Prostate gland (tissue), 2 donors: Measurements from ENCODE around the gene RNU5B-1. TPM values are rescaled to one million over a fixed set of nuclear protein-coding genes. Genes with fewer than 3 reads are reported as not detected.

Experiments used
- DNase-seq: peaks from one replicate; pipeline ENCODE4 v3.0.0-alpha.2; 2019; ENCODE audit warnings: low spot score
- H3K27ac ChIP-seq, 2 donors: fragments of 200-600 bp; sonication (generic); 2 replicates each; pipeline ENCODE4 v1.5.1; 2017 to 2019
- H3K27me3 ChIP-seq: fragments of 200-600 bp; sonication (generic); replicated peaks from 2 replicates; pipeline ENCODE4 v1.5.1; 2019; ENCODE audit not compliant: insufficient read depth
- H3K36me3 ChIP-seq, 2 donors: fragments of 200-600 bp; sonication (generic); 1 replicate in 1 of 2; 2 replicates in 1 of 2; pipeline versions ENCODE4 v1.5.1 to v1.8.1; 2017 to 2019
- H3K4me1 ChIP-seq: fragments of 200-600 bp; sonication (generic); replicated peaks from 2 replicates; pipeline ENCODE4 v1.5.1; 2019
- H3K4me3 ChIP-seq, 2 donors: fragments of 200-600 bp; sonication (generic); 2 replicates each; pipeline ENCODE4 v1.5.1; 2017 to 2019
- H3K9me3 ChIP-seq: fragments of 200-600 bp; sonication (generic); 2 replicates; pipeline ENCODE4 v1.5.1; 2017
- POLR2A ChIP-seq: fragments of 450-650 bp; IDR thresholded peaks from one replicate; pipeline ENCODE4 v1.6.1; 2016; ENCODE audit warnings: antibody characterized with exemption, mild to moderate bottlenecking
- POLR2AphosphoS5 ChIP-seq: sonication (generic); formaldehyde crosslinking; IDR thresholded peaks from one replicate; pipeline ENCODE4 v1.6.1; 2017; ENCODE audit warnings: antibody characterized with exemption
- WGBS: methylation state at CpG from one replicate; pipeline ENCODE4 v1.1.5; 2018; 5-methylcytosine and 5-hydroxymethylcytosine counted together
- intact Hi-C: fragments of 100-400 bp; cut with DNase I; formaldehyde crosslinking; loops from one replicate; pipeline ENCODE4 v1.14.2; 2022
- total RNA-seq, 2 donors: library from RNA; depleted of rRNA; stranded (reverse); fragments of >200 nt; gene quantifications; one replicate each; pipeline ENCODE4 v1.1.0, GENCODE V29; 2016
- TF ChIP-seq, protein P1 (sequence below), 4 experiments: fragments of 200-600 bp in 2 of 4; fragments of 450-650 bp in 2 of 4; sonication (generic) in 2 of 4; IDR thresholded peaks; 1 replicate in 3 of 4; 2 replicates in 1 of 4; pipeline ENCODE4 v1.5.1; 2016 to 2019; ENCODE audit warnings: antibody characterized with exemption in 4 of 4, mild to moderate bottlenecking in 2 of 4, moderate library complexity in 2 of 4

The RNU5B-1 gene
- total RNA-seq, 2 donors from 2014 or later = not detected

DNA sequence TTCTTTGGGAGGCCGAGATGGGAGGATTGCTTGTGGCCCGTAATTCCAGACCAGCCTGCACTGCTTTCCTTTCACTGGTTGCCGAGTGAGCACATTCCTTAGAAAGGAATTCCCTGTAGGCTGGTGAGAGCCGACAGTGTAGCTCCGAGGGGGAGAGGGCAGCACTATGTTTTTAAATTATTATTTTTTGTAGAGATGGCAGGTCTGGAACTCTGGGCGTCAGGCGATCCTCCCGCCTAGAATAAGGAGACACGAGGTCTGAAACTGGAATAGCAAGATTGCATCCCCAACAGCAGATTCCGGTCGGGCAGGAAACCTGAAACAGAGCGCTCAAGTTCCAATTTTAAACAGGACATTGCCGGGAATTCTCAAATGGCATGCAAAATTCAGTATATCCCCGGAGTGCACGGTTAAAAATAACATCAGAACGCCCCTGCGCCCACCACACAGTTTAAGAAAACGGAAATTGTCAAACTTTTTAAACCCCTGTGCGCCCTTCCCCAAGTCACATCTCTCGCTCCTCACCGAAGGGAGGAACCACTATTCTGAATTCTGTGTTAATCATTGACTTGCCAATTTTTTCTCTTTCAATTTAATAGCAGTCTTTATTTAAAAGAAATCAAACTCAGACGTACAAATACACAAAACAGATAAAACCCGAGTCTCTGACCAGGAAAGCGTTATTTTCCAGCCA is 643 bp upstream of the RNU5B-1 start:
- H3K4me1 ChIP-seq = no peaks in the 10 kb centered on the region
- TF ChIP-seq, protein P1, sequence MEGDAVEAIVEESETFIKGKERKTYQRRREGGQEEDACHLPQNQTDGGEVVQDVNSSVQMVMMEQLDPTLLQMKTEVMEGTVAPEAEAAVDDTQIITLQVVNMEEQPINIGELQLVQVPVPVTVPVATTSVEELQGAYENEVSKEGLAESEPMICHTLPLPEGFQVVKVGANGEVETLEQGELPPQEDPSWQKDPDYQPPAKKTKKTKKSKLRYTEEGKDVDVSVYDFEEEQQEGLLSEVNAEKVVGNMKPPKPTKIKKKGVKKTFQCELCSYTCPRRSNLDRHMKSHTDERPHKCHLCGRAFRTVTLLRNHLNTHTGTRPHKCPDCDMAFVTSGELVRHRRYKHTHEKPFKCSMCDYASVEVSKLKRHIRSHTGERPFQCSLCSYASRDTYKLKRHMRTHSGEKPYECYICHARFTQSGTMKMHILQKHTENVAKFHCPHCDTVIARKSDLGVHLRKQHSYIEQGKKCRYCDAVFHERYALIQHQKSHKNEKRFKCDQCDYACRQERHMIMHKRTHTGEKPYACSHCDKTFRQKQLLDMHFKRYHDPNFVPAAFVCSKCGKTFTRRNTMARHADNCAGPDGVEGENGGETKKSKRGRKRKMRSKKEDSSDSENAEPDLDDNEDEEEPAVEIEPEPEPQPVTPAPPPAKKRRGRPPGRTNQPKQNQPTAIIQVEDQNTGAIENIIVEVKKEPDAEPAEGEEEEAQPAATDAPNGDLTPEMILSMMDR (IDR thresholded peaks at IDR 0.05) = no peak
- TF ChIP-seq POLR2A (no peak), POLR2AphosphoS5 (peak; percentile 65)
- DNase-seq = peak; percentile 78
- H3K27ac ChIP-seq = peak overlapping the region; percentile 84 to 87
- H3K27me3 ChIP-seq = no peaks in the 10 kb centered on the region
- no peaks in the 10 kb centered on the region for H3K9me3 ChIP-seq
- intact Hi-C loops = no loop called here
- no peaks in the 10 kb centered on the region for H3K36me3 ChIP-seq
- WGBS = 2% methylated on average over 24 of the region's 24 CpGs
- peak overlapping the region; percentile 40 to 45 for H3K4me3 ChIP-seq

DNA sequence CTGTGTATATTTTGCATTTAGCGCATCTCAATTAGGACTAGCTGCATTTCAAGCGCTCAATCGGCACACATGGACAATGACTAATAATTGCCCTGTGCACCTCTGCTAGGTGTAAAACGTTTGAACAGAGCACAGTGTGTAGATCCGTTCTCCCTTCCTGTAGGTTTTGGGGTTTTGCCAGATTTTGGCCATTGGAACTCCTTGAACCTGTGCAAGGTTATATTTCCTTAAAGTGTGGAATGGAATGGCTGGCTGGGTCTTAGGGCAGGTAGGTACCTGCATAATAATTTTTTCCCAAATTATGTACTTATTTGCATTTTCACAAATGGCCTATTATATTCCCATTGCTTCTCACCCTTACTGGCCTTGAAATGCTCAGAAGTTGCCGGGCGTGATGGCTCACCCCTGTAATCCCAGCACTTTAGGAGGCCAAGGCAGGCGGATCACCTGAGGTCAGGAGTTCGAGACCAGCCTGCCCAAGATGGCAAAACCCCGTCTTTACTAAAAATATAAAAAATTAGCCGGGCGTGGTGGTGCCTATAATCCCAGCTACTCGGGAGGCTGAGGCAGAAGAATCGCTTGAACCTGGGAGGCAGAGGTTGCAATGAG is 777 bp downstream of the RNU5B-1 start:
- DNase-seq = peak; percentile 22
- TF ChIP-seq POLR2A (no peak), POLR2AphosphoS5 (no peak)
- TF ChIP-seq, protein P1 (IDR thresholded peaks at IDR 0.05) = no peak
- no peaks in the 10 kb centered on the region for H3K9me3 ChIP-seq
- peak overlapping the region; percentile 84 to 87 for H3K27ac ChIP-seq
- peak overlapping the region in 1 of 2 donors; percentile 45 for H3K4me3 ChIP-seq
- no peaks in the 10 kb centered on the region for H3K36me3 ChIP-seq
- intact Hi-C loops = no loop called here
- H3K4me1 ChIP-seq = no peaks in the 10 kb centered on the region
- no peaks in the 10 kb centered on the region for H3K27me3 ChIP-seq
- 52% methylated on average over 14 of the region's 14 CpGs for WGBS

GRCh38 chr15:65305776-65306175 is 1.3 kb downstream of the RNU5B-1 start:
- intact Hi-C loops = no loop called here
- WGBS = 88% methylated on average over 3 of the region's 3 CpGs
- no peaks in the 10 kb centered on the region for H3K4me1 ChIP-seq
- no peaks in the 10 kb centered on the region for H3K9me3 ChIP-seq
- DNase-seq = no peak
- no peaks in the 10 kb centered on the region for H3K36me3 ChIP-seq
- H3K4me3 ChIP-seq = no peak overlapping the region
- no peak overlapping the region for H3K27ac ChIP-seq
- TF ChIP-seq POLR2A (no peak), POLR2AphosphoS5 (no peak)
- TF ChIP-seq, protein P1 (IDR thresholded peaks at IDR 0.05) = no peak
- no peaks in the 10 kb centered on the region for H3K27me3 ChIP-seq

DNA sequence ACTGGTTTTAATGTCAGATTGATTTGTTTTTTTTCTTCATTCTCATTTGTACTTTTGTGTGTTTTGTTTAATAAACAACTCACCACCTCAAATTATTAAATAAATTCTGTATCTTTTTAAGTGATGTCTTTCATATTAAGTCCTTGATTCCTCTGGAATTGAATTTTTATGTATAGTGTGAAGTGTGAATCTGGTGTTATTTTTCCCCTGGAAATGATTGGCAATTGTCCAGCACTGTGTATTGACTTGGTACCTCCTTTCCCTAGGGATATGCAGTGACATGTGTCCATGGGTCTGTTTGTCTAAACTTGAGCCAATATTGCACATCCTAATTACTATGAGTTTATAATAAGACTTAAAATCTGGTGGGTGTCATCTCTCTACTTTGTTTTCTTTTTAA is 2.1 kb downstream of the RNU5B-1 start:
- intact Hi-C loops = no loop called here
- Histone ChIP-seq H3K4me3 (no peak overlapping the region), H3K4me1 (no peaks in the 10 kb centered on the region), H3K27me3 (no peaks in the 10 kb centered on the region), H3K27ac (no peak overlapping the region), H3K36me3 (no peaks in the 10 kb centered on the region), H3K9me3 (no peaks in the 10 kb centered on the region)
- DNase-seq = no peak
- no peak for TF ChIP-seq POLR2AphosphoS5
- TF ChIP-seq POLR2A = no peak
- TF ChIP-seq, protein P1 (IDR thresholded peaks at IDR 0.05) = no peak

DNA sequence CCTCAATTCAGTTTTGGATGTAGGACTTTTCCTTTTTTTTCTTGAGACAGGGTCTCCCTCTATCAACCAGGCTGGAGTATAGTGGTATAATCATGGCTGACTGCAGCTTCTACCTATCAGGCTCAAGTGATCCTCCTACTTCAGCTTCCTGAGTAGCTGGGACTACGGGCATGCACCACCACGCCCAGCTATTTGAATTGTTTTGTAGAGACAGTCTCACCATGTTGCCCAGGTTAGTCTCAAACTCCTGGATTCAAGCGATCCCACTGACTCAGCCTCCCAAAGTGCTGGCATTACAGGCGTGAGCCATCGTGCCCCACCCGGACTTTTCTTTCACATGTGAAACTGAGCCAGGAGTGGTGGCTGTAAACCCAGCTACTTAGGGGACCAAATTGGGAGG is 3.5 kb downstream of the RNU5B-1 start:
- H3K27me3 ChIP-seq = no peaks in the 10 kb centered on the region
- intact Hi-C loops = no loop called here
- TF ChIP-seq, protein P1 (IDR thresholded peaks at IDR 0.05) = no peak
- TF ChIP-seq POLR2AphosphoS5 (no peak), POLR2A (no peak)
- no peaks in the 10 kb centered on the region for H3K36me3 ChIP-seq
- no peak overlapping the region for H3K27ac ChIP-seq
- no peaks in the 10 kb centered on the region for H3K9me3 ChIP-seq
- H3K4me1 ChIP-seq = no peaks in the 10 kb centered on the region
- no peak for DNase-seq
- WGBS = 83% methylated on average over 6 of the region's 6 CpGs
- no peak overlapping the region for H3K4me3 ChIP-seq
